Activated naive CD4-positive, alpha-beta T cell treated with Interleukin-2 at 50 U/mL for 16 hours (primary cell): ENCODE results near the gene CDK2.
A peak's percentile ranks its signal among the peaks of the same experiment; 100 is the strongest.
"Not testable (repeated sequence)": the region's sequence is repeated elsewhere in the genome, so short reads cannot be mapped to it uniquely, and the experiment has no call there.

Experiments used
- DNase-seq: peaks from one replicate; pipeline ENCODE4 v3.0.0-alpha.2; 2020

The CDK2 gene

GRCh38 chr12:55938826-55939501, 27.7 kb upstream of the CDK2 start:
- DNase-seq, result no peak

- peak; percentile 84 for DNase-seq
Measured at GRCh38 chr12:55940065-55940732, 26.4 kb upstream of the CDK2 start.

GRCh38 chr12:55942055-55942454, 24.6 kb upstream of the CDK2 start:
- DNase-seq, result no peak

GRCh38 chr12:55942577-55943136, 24.0 kb upstream of the CDK2 start:
- DNase-seq, result no peak

- DNase-seq, result no peak
Measured at GRCh38 chr12:55946553-55946952, 20.1 kb upstream of the CDK2 start.

GRCh38 chr12:55955344-55955743, 11.3 kb upstream of the CDK2 start:
- DNase-seq, result no peak

GRCh38 chr12:55955800-55956508, 10.7 kb upstream of the CDK2 start:
- peak; percentile 47 for DNase-seq

GRCh38 chr12:55957106-55957859, 9.3 kb upstream of the CDK2 start:
- DNase-seq, result no peak

- DNase-seq, result no peak
Measured at GRCh38 chr12:55963760-55964159, 2.9 kb upstream of the CDK2 start.

- no peak for DNase-seq
Measured at GRCh38 chr12:55965240-55965639, 1.4 kb upstream of the CDK2 start.

- no peak for DNase-seq
Measured at GRCh38 chr12:55965941-55966407, 656 bp upstream of the CDK2 start, which contains the start of gene PMEL. Gene PMEL (minus strand): TSS chr12:55966042. CDS start chr12:55966011, 31 bp downstream.

- no peak for DNase-seq
Measured at GRCh38 chr12:55969356-55969755, 2.7 kb downstream of the CDK2 start.

GRCh38 chr12:55970775-55971174, 4.1 kb downstream of the CDK2 start:
- DNase-seq, result no peak

GRCh38 chr12:55972042-55972441, 5.4 kb downstream of the CDK2 start:
- no peak for DNase-seq

- no peak for DNase-seq
Measured at GRCh38 chr12:55972456-55972855, 5.8 kb downstream of the CDK2 start.

GRCh38 chr12:55972911-55973598, 6.4 kb downstream of the CDK2 start:
- DNase-seq, result no peak

GRCh38 chr12:55973599-55974307, 7.1 kb downstream of the CDK2 start, which contains the start of gene RAB5B:
Gene RAB5B (plus strand): TSS chr12:55974078. CDS start chr12:55986961, 12,883 bp downstream.
- DNase-seq, result peak; percentile 99

- DNase-seq, result peak; percentile 47
Measured at GRCh38 chr12:55974308-55974730, 7.7 kb downstream of the CDK2 start.

GRCh38 chr12:55978393-55978792, 11.8 kb downstream of the CDK2 start:
- DNase-seq, result no peak

- DNase-seq, result no peak
Measured at GRCh38 chr12:55979069-55979468, 12.4 kb downstream of the CDK2 start.

GRCh38 chr12:55981882-55982281, 15.3 kb downstream of the CDK2 start:
- not testable (repeated sequence) for DNase-seq
